Urothelium cell line (cell line): ENCODE data around the gene ANGPTL8.

ENCODE experiments used
- DNase-seq: peaks from one replicate; pipeline ENCODE4 v3.0.0; 2011; ENCODE audit warnings: low spot score, mixed read lengths
- FAIRE-seq: peaks from 2 replicates; lab custom pipeline; 2011; peaks lifted over from hg19 to GRCh38; lab: Jason Lieb, UNC

Gene ANGPTL8

DNA sequence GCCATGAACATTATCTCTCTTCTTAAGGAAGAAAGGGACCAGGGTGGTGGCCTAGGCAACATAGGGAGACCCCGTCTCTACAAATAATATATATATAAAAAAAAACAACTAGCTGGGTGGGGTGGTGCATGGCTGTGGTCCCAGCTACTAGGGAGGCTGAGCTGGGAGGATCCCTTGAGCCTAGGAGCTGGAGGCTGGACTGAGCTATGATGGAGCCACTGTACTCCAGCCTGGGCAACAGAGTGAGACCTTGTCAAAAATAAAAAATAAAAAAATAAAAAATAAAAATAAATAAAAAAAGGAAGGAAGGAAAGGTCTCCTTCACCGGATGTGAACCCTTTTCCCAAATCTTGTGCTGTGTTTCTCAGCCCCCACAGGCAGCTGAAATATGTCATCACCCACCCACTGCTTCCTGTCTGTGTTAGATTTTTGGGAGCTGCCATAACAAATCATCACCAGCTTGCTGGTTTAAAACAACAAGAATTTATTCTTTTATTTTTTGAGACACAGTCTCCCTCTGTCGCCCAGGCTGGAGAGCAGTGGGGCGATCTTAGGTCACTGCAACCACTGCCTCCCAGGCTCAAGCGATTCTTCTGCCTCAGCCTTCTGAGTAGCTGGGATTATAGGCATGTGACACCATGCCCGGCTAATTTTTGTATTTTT lies 47.0 kb downstream of the ANGPTL8 start:
- no peak for FAIRE-seq
- no peak for DNase-seq

DNA sequence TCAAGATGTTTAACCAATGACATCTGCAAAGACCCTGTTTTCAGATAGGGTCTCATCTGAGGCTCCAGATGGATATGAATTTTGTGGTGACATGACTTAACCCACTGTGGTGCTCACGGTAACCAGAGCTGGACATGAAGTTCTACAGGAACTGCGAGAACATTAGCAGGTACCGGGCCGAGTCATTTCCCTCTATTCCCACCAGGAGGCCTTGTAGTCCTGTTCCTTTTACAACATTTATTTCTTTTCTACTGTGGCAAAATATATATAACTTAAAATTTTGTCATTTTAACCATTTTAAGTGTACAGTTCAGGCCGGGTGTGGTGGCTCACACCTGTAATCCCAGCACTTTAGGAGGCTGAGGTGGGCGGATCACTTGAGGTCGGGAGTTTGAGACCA lies 48.9 kb downstream of the ANGPTL8 start:
- FAIRE-seq = no peak

DNA sequence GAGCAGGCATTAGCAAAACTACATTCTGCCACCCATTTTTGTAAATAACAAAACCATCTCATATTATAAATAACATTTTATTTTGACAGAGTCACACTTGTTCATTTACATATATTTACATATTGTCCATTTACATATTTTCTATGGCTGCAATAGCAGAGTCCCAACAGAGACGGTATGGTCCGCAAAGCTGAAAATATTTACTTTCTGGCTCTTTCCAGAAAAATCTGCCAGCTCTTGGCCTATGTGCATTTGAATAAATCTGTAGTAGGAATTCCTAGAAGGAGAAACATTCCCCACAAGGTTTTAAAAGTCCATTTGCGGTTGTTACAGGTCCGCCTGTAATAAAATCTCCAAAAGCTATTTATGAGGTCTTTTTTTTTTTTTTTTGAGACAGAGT lies 50.8 kb downstream of the ANGPTL8 start:
- no peak for DNase-seq
- no peak for FAIRE-seq

More for the DNA sequence above, 48.9 kb downstream of the ANGPTL8 start:
- DNase-seq = no peak

DNA sequence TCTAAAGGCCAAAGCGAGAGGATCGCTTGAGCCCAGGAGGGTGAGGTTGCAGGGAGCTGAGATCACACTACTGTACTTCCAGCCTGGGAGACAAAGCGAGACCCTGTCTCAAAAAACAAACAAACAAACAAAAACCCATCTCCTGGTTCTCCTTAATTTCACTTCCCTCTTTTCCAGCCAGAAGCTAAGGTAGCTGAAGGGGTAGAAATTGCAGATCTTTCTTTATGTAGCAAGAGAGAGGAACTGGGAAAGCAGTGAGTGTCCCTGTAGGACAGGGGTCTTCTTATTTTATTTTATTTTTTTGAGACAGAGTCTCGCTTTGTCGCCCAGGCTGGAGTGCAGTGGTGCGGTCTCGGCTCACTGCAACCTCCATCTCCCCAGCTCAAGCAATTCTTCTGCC lies 52.0 kb downstream of the ANGPTL8 start:
- no peak for FAIRE-seq
- no peak for DNase-seq
